Transverse colon (tissue), 4 donors: ENCODE results near the gene NMBR.

Source experiments
- CTCF ChIP-seq, 5 experiments: fragments of 200-600 bp in 3 of 5; fragments of 450-650 bp in 2 of 5; sonication (generic) in 3 of 5; IDR thresholded peaks; 1 replicate in 2 of 5; 2 replicates in 3 of 5; pipeline ENCODE4 v1.5.1; 2016 to 2017; ENCODE audit warnings: antibody characterized with exemption in 5 of 5, inconsistent platforms in 3 of 5, mild to moderate bottlenecking in 2 of 5, moderate library complexity in 1 of 5
- EP300 ChIP-seq: sonication (generic); formaldehyde crosslinking; IDR thresholded peaks from one replicate; pipeline ENCODE4 v1.6.1; 2017; ENCODE audit warnings: antibody characterized with exemption, low read depth
- POLR2A ChIP-seq: fragments of 450-650 bp; IDR thresholded peaks from one replicate; pipeline ENCODE4 v1.6.1; 2016; ENCODE audit warnings: antibody characterized with exemption, mild to moderate bottlenecking, moderate library complexity
- POLR2AphosphoS5 ChIP-seq, 3 donors: sonication (generic); formaldehyde crosslinking; IDR thresholded peaks; one replicate each; pipeline ENCODE4 v1.6.1; 2016; ENCODE audit warnings: antibody characterized with exemption in 3 of 3

GRCh38 chr6:142138876-142139275 lies 8.0 kb downstream of the NMBR start:
- TF ChIP-seq EP300 (no peak), POLR2AphosphoS5 (IDR thresholded peaks at IDR 0.05) (no peak), CTCF (IDR thresholded peaks at IDR 0.05) (no peak), POLR2A (no peak)
